ENCODE results near the gene ERP27.

DNA sequence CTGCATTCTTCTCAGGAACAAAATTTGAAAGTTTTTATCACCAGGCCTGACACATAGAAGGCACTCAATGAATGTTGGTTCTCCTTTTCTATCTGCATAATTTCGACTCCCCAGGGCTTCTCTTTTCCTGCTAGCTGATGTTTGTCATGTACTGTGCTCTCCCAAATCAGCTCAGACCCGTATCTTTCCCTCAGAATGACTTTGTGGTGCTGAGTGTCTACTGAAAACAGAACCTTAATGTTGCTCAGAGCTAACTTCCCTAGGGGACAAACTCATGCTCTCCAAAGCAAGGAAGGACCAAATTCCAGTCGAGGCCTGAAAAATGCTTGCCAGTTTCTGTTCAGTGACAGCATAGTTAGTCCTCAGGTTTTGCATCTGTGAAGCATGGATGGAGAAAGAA, 21.1 kb upstream of the ERP27 start:
- TF ChIP-seq, protein P1, sequence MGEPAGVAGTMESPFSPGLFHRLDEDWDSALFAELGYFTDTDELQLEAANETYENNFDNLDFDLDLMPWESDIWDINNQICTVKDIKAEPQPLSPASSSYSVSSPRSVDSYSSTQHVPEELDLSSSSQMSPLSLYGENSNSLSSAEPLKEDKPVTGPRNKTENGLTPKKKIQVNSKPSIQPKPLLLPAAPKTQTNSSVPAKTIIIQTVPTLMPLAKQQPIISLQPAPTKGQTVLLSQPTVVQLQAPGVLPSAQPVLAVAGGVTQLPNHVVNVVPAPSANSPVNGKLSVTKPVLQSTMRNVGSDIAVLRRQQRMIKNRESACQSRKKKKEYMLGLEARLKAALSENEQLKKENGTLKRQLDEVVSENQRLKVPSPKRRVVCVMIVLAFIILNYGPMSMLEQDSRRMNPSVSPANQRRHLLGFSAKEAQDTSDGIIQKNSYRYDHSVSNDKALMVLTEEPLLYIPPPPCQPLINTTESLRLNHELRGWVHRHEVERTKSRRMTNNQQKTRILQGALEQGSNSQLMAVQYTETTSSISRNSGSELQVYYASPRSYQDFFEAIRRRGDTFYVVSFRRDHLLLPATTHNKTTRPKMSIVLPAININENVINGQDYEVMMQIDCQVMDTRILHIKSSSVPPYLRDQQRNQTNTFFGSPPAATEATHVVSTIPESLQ (CRISPR knock-in tag; IDR thresholded peaks at IDR 0.05): no peak
- no peak for TF ChIP-seq CTCF (IDR thresholded peaks at IDR 0.05)
- TF ChIP-seq MAX (CRISPR knock-in tag; IDR thresholded peaks at IDR 0.05): no peak
- TF ChIP-seq RELA (CRISPR knock-in tag; IDR thresholded peaks at IDR 0.05; ENCODE audit: borderline replicate concordance): no peak
- no peak for TF ChIP-seq E2F5 (CRISPR knock-in tag; IDR thresholded peaks at IDR 0.05)
- no peak for TF ChIP-seq TEAD4 (CRISPR knock-in tag; IDR thresholded peaks at IDR 0.05)
- no peak for TF ChIP-seq ELF4 (CRISPR knock-in tag; IDR thresholded peaks at IDR 0.05; ENCODE audit: low read depth)
- no peak for TF ChIP-seq CREM (CRISPR knock-in tag; IDR thresholded peaks at IDR 0.05)
- no peak for TF ChIP-seq NR3C1 (CRISPR knock-in tag; conservative IDR thresholded peaks at IDR 0.05; ENCODE audit: low read depth)
- TF ChIP-seq, protein P2, sequence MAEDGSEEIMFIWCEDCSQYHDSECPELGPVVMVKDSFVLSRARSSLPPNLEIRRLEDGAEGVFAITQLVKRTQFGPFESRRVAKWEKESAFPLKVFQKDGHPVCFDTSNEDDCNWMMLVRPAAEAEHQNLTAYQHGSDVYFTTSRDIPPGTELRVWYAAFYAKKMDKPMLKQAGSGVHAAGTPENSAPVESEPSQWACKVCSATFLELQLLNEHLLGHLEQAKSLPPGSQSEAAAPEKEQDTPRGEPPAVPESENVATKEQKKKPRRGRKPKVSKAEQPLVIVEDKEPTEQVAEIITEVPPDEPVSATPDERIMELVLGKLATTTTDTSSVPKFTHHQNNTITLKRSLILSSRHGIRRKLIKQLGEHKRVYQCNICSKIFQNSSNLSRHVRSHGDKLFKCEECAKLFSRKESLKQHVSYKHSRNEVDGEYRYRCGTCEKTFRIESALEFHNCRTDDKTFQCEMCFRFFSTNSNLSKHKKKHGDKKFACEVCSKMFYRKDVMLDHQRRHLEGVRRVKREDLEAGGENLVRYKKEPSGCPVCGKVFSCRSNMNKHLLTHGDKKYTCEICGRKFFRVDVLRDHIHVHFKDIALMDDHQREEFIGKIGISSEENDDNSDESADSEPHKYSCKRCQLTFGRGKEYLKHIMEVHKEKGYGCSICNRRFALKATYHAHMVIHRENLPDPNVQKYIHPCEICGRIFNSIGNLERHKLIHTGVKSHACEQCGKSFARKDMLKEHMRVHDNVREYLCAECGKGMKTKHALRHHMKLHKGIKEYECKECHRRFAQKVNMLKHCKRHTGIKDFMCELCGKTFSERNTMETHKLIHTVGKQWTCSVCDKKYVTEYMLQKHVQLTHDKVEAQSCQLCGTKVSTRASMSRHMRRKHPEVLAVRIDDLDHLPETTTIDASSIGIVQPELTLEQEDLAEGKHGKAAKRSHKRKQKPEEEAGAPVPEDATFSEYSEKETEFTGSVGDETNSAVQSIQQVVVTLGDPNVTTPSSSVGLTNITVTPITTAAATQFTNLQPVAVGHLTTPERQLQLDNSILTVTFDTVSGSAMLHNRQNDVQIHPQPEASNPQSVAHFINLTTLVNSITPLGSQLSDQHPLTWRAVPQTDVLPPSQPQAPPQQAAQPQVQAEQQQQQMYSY (CRISPR knock-in tag; IDR thresholded peaks at IDR 0.05): no peak
- TF ChIP-seq, protein P3, sequence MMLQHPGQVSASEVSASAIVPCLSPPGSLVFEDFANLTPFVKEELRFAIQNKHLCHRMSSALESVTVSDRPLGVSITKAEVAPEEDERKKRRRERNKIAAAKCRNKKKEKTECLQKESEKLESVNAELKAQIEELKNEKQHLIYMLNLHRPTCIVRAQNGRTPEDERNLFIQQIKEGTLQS (CRISPR knock-in tag; conservative IDR thresholded peaks at IDR 0.05): no peak
- TF ChIP-seq STAT6 (CRISPR knock-in tag; conservative IDR thresholded peaks at IDR 0.05; ENCODE audit: low read depth): no peak
- no peak for TF ChIP-seq FOXK1 (CRISPR knock-in tag; IDR thresholded peaks at IDR 0.05)

Data from WTC11 (cell line).